WTC11 (cell line): ENCODE measurements around the gene RTP5. TPM values are rescaled to one million over a fixed set of nuclear protein-coding genes. Genes with fewer than 3 reads are reported as not detected.

ENCODE experiments used
- ATAC-seq: fragments of 200-7000 bp; cut with Tn5 transposase; 2 replicates; pipeline ENCODE4 v1.10.0; 2021; ENCODE audit warnings: mild to moderate bottlenecking, moderate library complexity
- CTCF ChIA-PET: fragments of 300-600 bp; sonication (Branson Sonifier 250); formaldehyde crosslinking; loops from one replicate; lab custom pipeline; 2021; ENCODE audit warnings: antibody characterized with exemption; lab: Charles Lee
- POLR2A ChIA-PET: fragments of 350-600 bp; sonication (Branson Sonifier 250); formaldehyde crosslinking; loops from one replicate; lab custom pipeline; 2021; ENCODE audit warnings: antibody characterized with exemption; lab: Charles Lee
- DNase-seq: peaks from one replicate; pipeline ENCODE4 v3.0.0; 2021; ENCODE audit warnings: low spot score
- H3K27ac Mint-ChIP-seq: 2 replicates; pipeline ENCODE4 v1.8.0; 2021; ENCODE audit warnings: mixed read lengths
- H3K27me3 Mint-ChIP-seq: 2 replicates; pipeline ENCODE4 v1.8.0; 2021; ENCODE audit warnings: low read depth, mild to moderate bottlenecking, moderate library complexity, mixed read lengths
- H3K36me3 Mint-ChIP-seq: 2 replicates; pipeline ENCODE4 v1.8.0; 2021; ENCODE audit warnings: mixed read lengths
- H3K4me1 Mint-ChIP-seq: 2 replicates; pipeline ENCODE4 v1.8.0; 2022; ENCODE audit warnings: mixed read lengths
- H3K4me3 Mint-ChIP-seq: 2 replicates; pipeline ENCODE4 v1.8.0; 2021; ENCODE audit warnings: mild to moderate bottlenecking, moderate library complexity, mixed read lengths
- H3K9me3 Mint-ChIP-seq: 2 replicates; pipeline ENCODE4 v1.8.0; 2021; ENCODE audit warnings: mixed read lengths
- AFF4 ChIP-seq: sonication (generic); formaldehyde crosslinking; IDR thresholded peaks from 2 replicates; pipeline ENCODE4 v1.8.1; 2023; ENCODE audit warnings: mild to moderate bottlenecking, missing genetic modification reagents, borderline replicate concordance
- ARID4B ChIP-seq: sonication (generic); formaldehyde crosslinking; IDR thresholded peaks from 2 replicates; pipeline ENCODE4 v1.8.0; 2023; ENCODE audit warnings: missing genetic modification reagents, mild to moderate bottlenecking, borderline replicate concordance
- E2F5 ChIP-seq: sonication (generic); formaldehyde crosslinking; IDR thresholded peaks from 2 replicates; pipeline ENCODE4 v1.8.1; 2022; ENCODE audit warnings: mild to moderate bottlenecking, moderate library complexity, missing genetic modification reagents
- GTF2I ChIP-seq: fragments of 250-450 bp; sonication (Bioruptor Pico); conservative IDR thresholded peaks from 2 replicates; pipeline ENCODE4 v1.4.0; 2021; ENCODE audit warnings: mild to moderate bottlenecking
- HMGA2 ChIP-seq: fragments of 250-450 bp; sonication (Bioruptor Pico); IDR thresholded peaks from 2 replicates; pipeline ENCODE4 v1.4.0; 2021; ENCODE audit warnings: mild to moderate bottlenecking, moderate library complexity
- KAT7 ChIP-seq: sonication (generic); formaldehyde crosslinking; IDR thresholded peaks from 2 replicates; pipeline ENCODE4 v1.8.1; 2023; ENCODE audit warnings: missing genetic modification reagents, mild to moderate bottlenecking, borderline replicate concordance
- NR1H2 ChIP-seq: sonication (generic); formaldehyde crosslinking; IDR thresholded peaks from 2 replicates; pipeline ENCODE4 v1.9.0; 2021; ENCODE audit warnings: mild to moderate bottlenecking, moderate library complexity, missing genetic modification reagents
- OVOL2 ChIP-seq: fragments of 250-450 bp; sonication (Bioruptor Pico); IDR thresholded peaks from 2 replicates; pipeline ENCODE4 v1.9.0; 2021; ENCODE audit warnings: mild to moderate bottlenecking, borderline replicate concordance
- PRRX2 ChIP-seq: fragments of 250-450 bp; sonication (Bioruptor Pico); IDR thresholded peaks from 2 replicates; pipeline ENCODE4 v1.8.0; 2021; ENCODE audit warnings: mild to moderate bottlenecking
- RELA ChIP-seq: sonication (generic); formaldehyde crosslinking; IDR thresholded peaks from 2 replicates; pipeline ENCODE4 v1.8.1; 2022; ENCODE audit warnings: missing genetic modification reagents, mild to moderate bottlenecking, borderline replicate concordance
- SMAD4 ChIP-seq: sonication (generic); formaldehyde crosslinking; IDR thresholded peaks from 2 replicates; pipeline ENCODE4 v1.8.0; 2022; ENCODE audit warnings: mild to moderate bottlenecking, missing genetic modification reagents
- USF1 ChIP-seq: sonication (generic); formaldehyde crosslinking; IDR thresholded peaks from 2 replicates; pipeline ENCODE4 v1.8.0; 2022; ENCODE audit warnings: mild to moderate bottlenecking, missing genetic modification reagents
- ZBTB43 ChIP-seq: sonication (generic); formaldehyde crosslinking; IDR thresholded peaks from 2 replicates; pipeline ENCODE4 v1.8.1; 2023; ENCODE audit warnings: mild to moderate bottlenecking, missing genetic modification reagents
- ZNF232 ChIP-seq: sonication (generic); formaldehyde crosslinking; IDR thresholded peaks from 2 replicates; pipeline ENCODE4 v1.8.0; 2022; ENCODE audit warnings: mild to moderate bottlenecking, missing genetic modification reagents
- ZNF317 ChIP-seq: sonication (generic); formaldehyde crosslinking; IDR thresholded peaks from 2 replicates; pipeline ENCODE4 v1.8.1; 2023; ENCODE audit warnings: low read depth, mild to moderate bottlenecking, moderate library complexity, missing genetic modification reagents, borderline replicate concordance
- ZNF423 ChIP-seq: fragments of 250-450 bp; sonication (Bioruptor Pico); IDR thresholded peaks from 2 replicates; pipeline ENCODE4 v2.1.2; 2022; ENCODE audit warnings: mild to moderate bottlenecking, moderate library complexity
- total RNA-seq: library from RNA; stranded (reverse); gene quantifications from 3 replicates; pipeline ENCODE4 v1.2.3, GENCODE V29; 2021

The RTP5 gene
- total RNA-seq, 1 experiment from 2014 or later, result not detected

GRCh38 chr2:241873081-241873802 is 3.7 kb downstream of the RTP5 start:
- TF ChIP-seq PRRX2 (CRISPR knock-in tag) (no peak), OVOL2 (CRISPR knock-in tag) (no peak), KAT7 (CRISPR knock-in tag) (no peak), NR1H2 (no peak), HMGA2 (CRISPR knock-in tag) (no peak), ZNF317 (CRISPR knock-in tag) (no peak), E2F5 (CRISPR knock-in tag) (no peak), AFF4 (CRISPR knock-in tag) (no peak)
- Mint-ChIP-seq H3K36me3 (peaks cover 6% of the 10 kb centered on the region), H3K27ac (no peak overlapping the region), H3K9me3 (peaks cover 6% of the 10 kb centered on the region), H3K4me1 (no peaks in the 10 kb centered on the region), H3K4me3 (no peak overlapping the region), H3K27me3 (peaks cover 6% of the 10 kb centered on the region)
- ChIA-PET POLR2A (no interaction called here), CTCF (interaction anchor here (0.7 kb wide), 1 partner anchor 139 kb away, joined by 3 read pairs; the partner anchor contains the start of gene D2HGDH)
- no peak for ATAC-seq
- no peak for DNase-seq

- Mint-ChIP-seq H3K36me3 (peaks cover 6% of the 10 kb centered on the region), H3K4me1 (no peaks in the 10 kb centered on the region), H3K27ac (no peak overlapping the region), H3K27me3 (peaks cover 6% of the 10 kb centered on the region), H3K4me3 (no peak overlapping the region), H3K9me3 (peaks cover 6% of the 10 kb centered on the region)
- no peak for TF ChIP-seq RELA (CRISPR knock-in tag)
- TF ChIP-seq GTF2I (CRISPR knock-in tag), result no peak
- no peak for TF ChIP-seq ZNF423
- TF ChIP-seq ZNF232 (CRISPR knock-in tag), result no peak
- TF ChIP-seq ZBTB43 (CRISPR knock-in tag), result no peak
- no peak for TF ChIP-seq SMAD4 (CRISPR knock-in tag)
- TF ChIP-seq ARID4B (CRISPR knock-in tag), result no peak
- TF ChIP-seq USF1 (CRISPR knock-in tag), result no peak
- no peak for TF ChIP-seq AFF4 (CRISPR knock-in tag)
- ChIA-PET POLR2A (no interaction called here), CTCF (interaction anchor here (0.7 kb wide), 1 partner anchor 140 kb away, joined by 3 read pairs; the partner anchor contains the start of gene D2HGDH)
- no peak for ATAC-seq
- DNase-seq, result no peak
Measured at GRCh38 chr2:241873803-241874110, 4.2 kb downstream of the RTP5 start.
